ENCODE measurements around the gene MYD88. TPM values are rescaled to one million over a fixed set of nuclear protein-coding genes. Genes with fewer than 3 reads are reported as not detected.

The MYD88 gene
- polyA plus RNA-seq, 2 of the 4 experiments (the other 2 are of a cell fraction), result 16.8 to 22.3 TPM

GRCh38 chr3:38150780-38151528 lies 12.5 kb downstream of the MYD88 start:
- TF ChIP-seq USF2 (IDR thresholded peaks at IDR 0.05), result 0 out of 2 replicates have a peak, but pooled peaks have one; percentile 21
- no peak for TF ChIP-seq EP300 (IDR thresholded peaks at IDR 0.05)
- no peak for FAIRE-seq
- Histone ChIP-seq H3K27ac (no peak overlapping the region), H3K4me1 (no peaks in the 10 kb centered on the region), H3K4me2 (no peak overlapping the region), H3K9me3 (peaks cover 11% of the 10 kb centered on the region), H3K4me3 (no peak overlapping the region)
- POLR2A ChIA-PET, result no interaction called here
- CTCF ChIA-PET, result no interaction called here
- no peak; a peak in 1 of 6 replicates for ATAC-seq
- DNase-seq (ENCODE audit: low read depth in 1 of 2, low spot score in 1 of 2), result no peak
- 53% methylated on average over 3 of the region's 3 CpGs for WGBS (ENCODE audit: missing lambda C conversion rate)

- H3K4me3 ChIP-seq, result no peak overlapping the region
- no peak for FAIRE-seq
- DNase-seq (ENCODE audit: low read depth in 1 of 2, low spot score in 1 of 2), result peak in 1 of 2 experiments; percentile 51
- POLR2A ChIA-PET, result interaction anchor here (3.3 kb wide), 1 partner anchor 15 kb away, joined by 11 read pairs; the partner anchor contains the start of gene ACAA1
- H3K4me1 ChIP-seq, result no peaks in the 10 kb centered on the region
- H3K9me3 ChIP-seq, result peaks cover 3% of the 10 kb centered on the region; the same call in 1 of the 3 replicates
- CTCF ChIA-PET, result interaction anchor here (0.6 to 1.7 kb wide), 3 partner anchors 9 to 181 kb away, joined by 3 to 4 read pairs (median 3); no protein-coding TSS in a partner anchor
- no peak overlapping the region for H3K27ac ChIP-seq
- H3K4me2 ChIP-seq, result no peak overlapping the region
- peak; percentile 41 to 46; a peak in 3 of 6 replicates for ATAC-seq
- TF ChIP-seq ZSCAN20 (CRISPR knock-in tag; IDR thresholded peaks at IDR 0.05), result no peak
- no peak for TF ChIP-seq ESRRA (IDR thresholded peaks at IDR 0.05; ENCODE audit: borderline replicate concordance, low read length)
- TF ChIP-seq KDM1A (IDR thresholded peaks at IDR 0.05; ENCODE audit: low read depth), result no peak
- no peak for TF ChIP-seq HOXA7 (CRISPR knock-in tag; IDR thresholded peaks at IDR 0.05)
- WGBS (ENCODE audit: missing lambda C conversion rate), result 77% methylated on average over 3 of the region's 3 CpGs
These were observed 13.3 kb downstream of the MYD88 start for GRCh38 chr3:38151667-38152265.

- Histone ChIP-seq H3K4me1 (0 out of 3 replicates have a peak, but pooled peaks cover 3% of the 10 kb centered on the region), H3K9me3 (no peaks in the 10 kb centered on the region), H3K27ac (no peak overlapping the region), H3K4me2 (no peak overlapping the region), H3K4me3 (no peak overlapping the region)
- no peak for FAIRE-seq
- WGBS (ENCODE audit: missing lambda C conversion rate), result 98% methylated on average over 2 of the region's 2 CpGs
- ATAC-seq, result peak in 1 of 2 experiments; percentile 26; a peak in 1 of 6 replicates
- TF ChIP-seq ZNF302 (CRISPR knock-in tag; IDR thresholded peaks at IDR 0.05) (no peak), REST (IDR thresholded peaks at IDR 0.05) (no peak), MYC (IDR thresholded peaks at IDR 0.05; ENCODE audit: borderline replicate concordance, low read length) (no peak), NPAS2 (CRISPR knock-in tag; IDR thresholded peaks at IDR 0.05; ENCODE audit: borderline replicate concordance) (no peak), FOXS1 (CRISPR knock-in tag; IDR thresholded peaks at IDR 0.05) (no peak), HES2 (IDR thresholded peaks at IDR 0.05) (no peak), ATOH8 (CRISPR knock-in tag; IDR thresholded peaks at IDR 0.05; ENCODE audit: low read depth) (no peak), ZC3H11A (IDR thresholded peaks at IDR 0.05) (no peak), USF2 (IDR thresholded peaks at IDR 0.05) (no peak), HDAC2 (IDR thresholded peaks at IDR 0.05) (no peak), MAFK (IDR thresholded peaks at IDR 0.05; ENCODE audit: partially characterized antibody) (no peak), HOXA7 (CRISPR knock-in tag; IDR thresholded peaks at IDR 0.05) (no peak), CBX2 (IDR thresholded peaks at IDR 0.05; ENCODE audit: borderline replicate concordance, low read depth) (no peak), FOSL2 (IDR thresholded peaks at IDR 0.05) (no peak), FOSL2 (CRISPR knock-in tag; IDR thresholded peaks at IDR 0.05) (no peak), EP300 (IDR thresholded peaks at IDR 0.05) (no peak), CBX8 (IDR thresholded peaks at IDR 0.05) (no peak), ZSCAN20 (CRISPR knock-in tag; IDR thresholded peaks at IDR 0.05) (no peak), HOXB13 (CRISPR knock-in tag; IDR thresholded peaks at IDR 0.05; ENCODE audit: low read depth) (no peak)
- POLR2A ChIA-PET, result interaction anchor here (3.3 kb wide), 1 partner anchor 16 kb away, joined by 11 read pairs; the partner anchor contains the start of gene ACAA1
- CTCF ChIA-PET, result interaction anchor here (0.7 to 1.7 kb wide), 4 partner anchors 12 to 193 kb away, joined by 3 to 4 read pairs (median 3); partner anchors contain the start of gene ACAA1
- DNase-seq (ENCODE audit: low read depth in 1 of 2, low spot score in 1 of 2), result no peak
These were observed 14.1 kb downstream of the MYD88 start for GRCh38 chr3:38152609-38153008.
